SJSA1 (cell line): Measurements from ENCODE around the gene NKX6-2. TPM values are rescaled to one million over a fixed set of nuclear protein-coding genes. Genes with fewer than 3 reads are reported as not detected.
A peak's percentile ranks its signal among the peaks of the same experiment; 100 is the strongest.

Source experiments
- DNase-seq, 2 experiments: peaks; one replicate each; pipeline ENCODE4 v3.0.0-alpha.2; 2015 to 2020; ENCODE audit warnings: low spot score in 2 of 2, low read depth in 1 of 2
- H3K27ac ChIP-seq: fragments of 250-450 bp; sonication (Bioruptor Pico); 2 replicates; pipeline ENCODE4 v1.5.1; 2020; ENCODE audit warnings: mild to moderate bottlenecking, moderate library complexity
- H3K27me3 ChIP-seq: fragments of 250-450 bp; sonication (Bioruptor Pico); replicated peaks from 2 replicates; pipeline ENCODE4 v1.5.1; 2020; ENCODE audit warnings: mild to moderate bottlenecking, moderate library complexity
- H3K36me3 ChIP-seq: fragments of 250-450 bp; sonication (Bioruptor Pico); 2 replicates; pipeline ENCODE4 v1.5.1; 2020; ENCODE audit warnings: mild to moderate bottlenecking
- H3K4me1 ChIP-seq: fragments of 250-450 bp; sonication (Bioruptor Pico); replicated peaks from 2 replicates; pipeline ENCODE4 v1.6.1; 2021; ENCODE audit warnings: mild to moderate bottlenecking
- H3K4me3 ChIP-seq: fragments of 250-450 bp; sonication (Bioruptor Pico); 2 replicates; pipeline ENCODE4 v1.5.1; 2020; ENCODE audit warnings: mild to moderate bottlenecking
- H3K9me3 ChIP-seq: fragments of 250-450 bp; sonication (Bioruptor Pico); replicated peaks from 2 replicates; pipeline ENCODE4 v1.5.1; 2020; ENCODE audit warnings: mild to moderate bottlenecking
- total RNA-seq: library from RNA; depleted of rRNA; stranded (reverse); fragments of >200 nt; shearing (Covaris generic); gene quantifications from 2 replicates; pipeline ENCODE4 v1.2.3, GENCODE V29; 2014

Gene NKX6-2
- total RNA-seq, 1 experiment from 2014 or later = not detected

DNA sequence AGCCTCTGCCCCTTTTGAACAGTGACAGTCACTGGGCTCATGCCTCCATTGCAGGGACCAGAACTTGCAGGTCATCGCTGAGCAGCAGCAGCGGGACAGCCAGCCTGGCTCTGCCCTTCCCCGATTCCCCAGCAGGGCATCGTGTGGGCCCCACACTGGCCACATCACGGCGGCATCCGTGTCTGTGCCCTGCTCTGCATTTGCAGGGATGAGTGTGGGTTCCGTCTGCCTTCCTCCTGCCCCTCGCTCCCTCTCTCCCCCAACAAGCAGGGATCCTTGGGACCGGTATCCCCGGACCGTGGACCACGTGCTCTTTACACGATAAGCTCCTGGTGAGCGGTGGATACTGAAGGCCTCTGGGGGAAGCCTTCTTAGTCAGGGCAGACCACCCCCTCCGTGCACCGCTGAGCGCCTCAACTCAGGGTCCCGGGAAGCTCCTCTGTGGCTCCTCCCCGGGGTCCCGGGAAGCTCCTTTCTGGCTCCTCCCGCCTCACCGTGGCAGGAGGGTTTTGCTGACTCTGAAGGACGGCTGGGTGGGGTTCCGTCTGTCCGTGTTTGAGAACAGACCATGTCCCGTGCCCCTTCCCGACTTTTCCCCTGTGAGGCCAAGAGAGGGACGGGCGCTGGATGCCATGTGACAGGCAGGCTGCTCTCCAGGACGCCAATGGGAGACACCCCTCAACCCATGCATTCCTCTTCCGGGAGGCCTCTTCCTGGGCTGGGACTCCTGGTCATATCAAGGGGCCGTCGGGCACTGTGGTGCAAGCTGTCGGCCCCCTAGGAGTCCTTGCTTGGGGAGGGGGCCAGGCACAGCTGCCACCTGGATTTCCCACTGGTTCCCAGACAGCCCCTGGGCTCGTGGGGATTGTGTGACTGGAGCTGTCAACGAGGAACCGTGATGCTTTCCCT lies 23.5 kb upstream of the NKX6-2 start:
- Histone ChIP-seq H3K9me3 (no peaks in the 10 kb centered on the region), H3K4me1 (no peaks in the 10 kb centered on the region), H3K4me3 (no peak overlapping the region), H3K36me3 (no peaks in the 10 kb centered on the region), H3K27ac (no peak overlapping the region), H3K27me3 (no peaks in the 10 kb centered on the region; the same call in 1 of the 2 replicates)
- DNase-seq = peak in 1 of 2 experiments; percentile 43

DNA sequence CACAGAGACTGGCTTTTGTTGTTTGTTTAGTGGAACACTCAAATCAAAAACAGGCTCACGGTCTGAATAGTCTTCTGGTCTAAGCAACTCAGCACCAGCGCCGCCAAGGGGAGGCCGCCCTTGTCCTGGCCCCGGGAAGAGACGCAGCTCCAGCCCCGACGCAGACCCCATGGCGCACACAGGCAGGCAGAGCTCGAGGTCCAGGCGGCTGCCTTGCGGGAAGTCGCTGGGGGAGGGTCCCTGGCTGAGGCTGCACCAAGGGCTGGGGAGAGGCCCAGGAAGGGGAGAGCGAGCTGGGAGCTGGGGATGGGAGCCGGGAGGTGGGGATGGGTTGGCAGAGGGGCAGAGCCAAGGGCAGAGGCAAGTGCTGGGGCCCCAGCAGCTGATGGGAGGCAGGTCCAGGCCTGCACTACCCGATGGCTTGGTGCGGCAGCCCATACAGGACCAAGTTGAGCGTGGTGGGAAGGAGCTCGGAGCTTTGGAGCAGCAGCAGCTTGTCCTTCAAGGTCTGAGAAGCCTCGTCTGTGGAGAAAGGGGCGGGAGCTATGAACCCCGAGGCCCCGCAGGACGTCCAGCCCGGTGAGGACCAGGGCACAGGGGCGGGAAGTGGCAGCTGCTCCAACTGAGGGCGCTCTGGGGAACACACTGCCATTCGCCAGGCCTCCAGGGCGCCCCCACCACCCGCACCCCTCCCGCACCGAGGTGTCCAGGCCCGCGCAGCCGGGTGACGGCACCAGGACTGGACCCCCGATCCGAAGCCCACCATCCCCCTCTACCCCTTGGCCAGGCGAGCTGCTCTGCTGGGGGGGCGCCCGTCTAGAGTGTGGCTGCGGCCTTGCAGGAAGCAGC lies 22.7 kb upstream of the NKX6-2 start:
- H3K27ac ChIP-seq = no peak overlapping the region
- H3K27me3 ChIP-seq = no peaks in the 10 kb centered on the region; the same call in 1 of the 2 replicates
- no peaks in the 10 kb centered on the region for H3K4me1 ChIP-seq
- H3K9me3 ChIP-seq = no peaks in the 10 kb centered on the region
- no peak overlapping the region for H3K4me3 ChIP-seq
- peak in 1 of 2 experiments; percentile 42 for DNase-seq
- no peaks in the 10 kb centered on the region for H3K36me3 ChIP-seq

DNA sequence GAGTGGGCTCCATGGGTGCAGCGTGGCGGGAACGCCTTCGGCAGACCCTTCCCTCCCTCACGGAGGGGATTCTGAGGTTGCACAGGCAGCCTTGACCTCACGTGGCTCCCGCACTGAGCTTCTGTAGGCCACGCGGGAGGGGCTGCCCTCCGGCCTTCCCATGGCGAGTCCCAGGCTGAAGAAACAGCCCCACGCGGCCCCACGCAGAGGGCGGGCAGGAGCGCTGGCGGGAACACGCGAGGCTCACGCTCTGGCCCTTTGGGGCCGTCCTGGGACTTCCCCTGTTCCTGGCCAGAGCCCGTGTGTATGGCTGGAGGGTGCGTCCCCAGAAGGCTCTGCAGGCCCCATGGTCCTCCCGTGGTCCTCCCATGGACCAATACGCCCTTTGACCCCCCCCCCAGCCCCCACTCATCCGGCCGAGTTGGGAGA lies 21.7 kb upstream of the NKX6-2 start:
- Histone ChIP-seq H3K4me1 (no peaks in the 10 kb centered on the region), H3K27me3 (no peaks in the 10 kb centered on the region; the same call in 1 of the 2 replicates), H3K36me3 (no peaks in the 10 kb centered on the region), H3K4me3 (no peak overlapping the region), H3K9me3 (no peaks in the 10 kb centered on the region), H3K27ac (no peak overlapping the region)
- DNase-seq = no peak

DNA sequence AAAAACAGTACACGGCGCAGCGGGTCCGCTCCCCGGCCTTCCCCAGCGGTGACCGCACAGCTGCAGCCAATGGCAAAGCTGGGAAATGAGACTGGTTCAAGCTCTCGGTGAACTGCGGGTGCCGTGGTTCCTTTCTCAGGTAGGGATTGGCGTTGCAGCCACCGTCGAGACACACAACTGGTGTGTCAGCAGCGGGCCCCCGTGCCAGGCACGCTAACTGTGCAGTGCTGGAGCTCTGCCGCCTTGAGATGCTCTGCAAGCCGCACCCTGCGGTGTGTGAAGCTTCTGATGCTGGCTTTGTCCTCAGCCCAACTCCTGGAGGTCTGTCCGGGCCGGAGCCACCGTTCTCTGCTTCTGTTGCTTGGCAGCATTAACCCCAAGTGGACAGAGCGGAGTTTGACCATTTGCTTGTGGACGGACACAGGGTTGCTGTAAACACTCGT lies 20.6 kb upstream of the NKX6-2 start:
- no peak for DNase-seq
- Histone ChIP-seq H3K4me3 (no peak overlapping the region), H3K4me1 (no peaks in the 10 kb centered on the region), H3K36me3 (no peaks in the 10 kb centered on the region), H3K27me3 (no peaks in the 10 kb centered on the region; the same call in 1 of the 2 replicates), H3K27ac (no peak overlapping the region), H3K9me3 (no peaks in the 10 kb centered on the region)

DNA sequence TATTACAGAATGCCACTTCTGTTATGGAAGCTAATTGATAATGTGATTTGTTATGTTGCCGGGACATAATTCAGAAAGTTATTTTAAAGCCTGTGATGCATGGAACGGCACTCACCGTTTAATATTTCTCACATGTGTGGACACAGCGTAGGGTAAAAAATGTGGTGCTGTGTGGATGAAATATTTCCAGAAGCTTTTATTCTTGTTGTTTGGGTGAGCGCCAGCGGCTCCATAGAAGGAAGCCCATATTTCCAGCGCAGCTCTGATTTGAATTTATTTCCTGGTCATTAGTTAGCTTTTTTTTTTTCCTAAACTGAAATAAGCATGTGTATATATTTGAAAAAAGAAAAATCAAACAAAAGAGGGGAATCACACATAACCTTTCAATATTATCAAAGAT lies 20.2 kb upstream of the NKX6-2 start:
- H3K9me3 ChIP-seq = no peaks in the 10 kb centered on the region
- no peaks in the 10 kb centered on the region for H3K4me1 ChIP-seq
- no peak overlapping the region for H3K27ac ChIP-seq
- no peaks in the 10 kb centered on the region; the same call in 1 of the 2 replicates for H3K27me3 ChIP-seq
- no peaks in the 10 kb centered on the region for H3K36me3 ChIP-seq
- DNase-seq = no peak
- H3K4me3 ChIP-seq = no peak overlapping the region

DNA sequence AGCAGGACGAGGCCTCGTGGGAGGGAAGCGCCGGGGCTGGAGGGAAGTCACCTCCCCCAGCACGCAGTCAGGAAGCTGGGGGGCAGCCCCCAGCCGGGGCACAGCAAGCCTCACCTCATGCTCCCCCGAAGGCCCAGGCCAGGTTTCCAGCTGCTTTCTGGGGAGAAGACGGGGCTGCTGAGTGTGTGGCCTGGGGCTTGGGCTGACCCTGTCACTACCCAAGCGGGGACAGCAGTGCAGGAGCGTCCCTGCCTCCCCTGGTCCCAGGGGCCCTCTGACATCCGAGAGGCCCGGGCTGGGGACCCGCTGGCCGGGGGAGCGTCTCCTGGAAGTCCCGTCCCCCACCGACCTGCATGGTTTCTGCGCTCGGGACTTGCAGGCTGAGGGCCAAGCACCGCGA lies 19.7 kb upstream of the NKX6-2 start:
- no peaks in the 10 kb centered on the region for H3K36me3 ChIP-seq
- no peak for DNase-seq
- H3K9me3 ChIP-seq = no peaks in the 10 kb centered on the region
- H3K27ac ChIP-seq = no peak overlapping the region
- no peaks in the 10 kb centered on the region; the same call in 1 of the 2 replicates for H3K27me3 ChIP-seq
- no peak overlapping the region for H3K4me3 ChIP-seq
- H3K4me1 ChIP-seq = no peaks in the 10 kb centered on the region

DNA sequence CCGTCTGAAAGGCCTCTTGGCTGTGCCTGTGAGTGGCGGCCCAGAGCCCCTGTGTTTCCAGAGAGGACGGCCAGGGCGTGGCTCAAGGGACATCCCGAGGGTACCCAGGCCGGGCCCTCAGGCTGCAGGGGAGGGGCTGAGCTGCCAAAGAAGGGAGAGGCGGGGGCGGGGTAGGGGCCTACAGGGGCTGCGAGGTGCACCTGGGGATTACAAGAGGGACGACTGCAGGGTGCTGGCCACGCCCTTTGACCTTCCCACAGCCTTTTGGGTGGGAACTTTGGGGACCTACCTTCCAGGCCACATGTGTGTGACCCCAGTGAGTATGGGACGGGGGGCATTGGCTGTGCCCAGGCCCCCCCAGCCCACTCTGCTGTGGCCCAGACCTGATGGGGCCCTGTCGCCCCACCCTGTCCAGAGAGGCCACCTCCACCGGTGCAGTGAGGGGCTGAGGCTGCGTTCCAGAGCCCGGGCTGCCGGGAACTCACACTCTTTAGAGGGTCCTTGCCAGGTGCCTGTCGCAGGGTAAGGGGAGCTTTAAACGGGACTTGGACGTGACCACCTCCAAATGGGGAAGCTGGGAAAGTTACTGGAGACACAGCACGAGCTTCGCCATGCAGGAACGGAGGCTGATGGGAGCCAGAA lies 19.0 kb upstream of the NKX6-2 start:
- Histone ChIP-seq H3K4me3 (no peak overlapping the region), H3K27me3 (no peaks in the 10 kb centered on the region; the same call in 1 of the 2 replicates), H3K36me3 (no peaks in the 10 kb centered on the region), H3K9me3 (no peaks in the 10 kb centered on the region), H3K4me1 (no peaks in the 10 kb centered on the region), H3K27ac (no peak overlapping the region)
- no peak for DNase-seq

DNA sequence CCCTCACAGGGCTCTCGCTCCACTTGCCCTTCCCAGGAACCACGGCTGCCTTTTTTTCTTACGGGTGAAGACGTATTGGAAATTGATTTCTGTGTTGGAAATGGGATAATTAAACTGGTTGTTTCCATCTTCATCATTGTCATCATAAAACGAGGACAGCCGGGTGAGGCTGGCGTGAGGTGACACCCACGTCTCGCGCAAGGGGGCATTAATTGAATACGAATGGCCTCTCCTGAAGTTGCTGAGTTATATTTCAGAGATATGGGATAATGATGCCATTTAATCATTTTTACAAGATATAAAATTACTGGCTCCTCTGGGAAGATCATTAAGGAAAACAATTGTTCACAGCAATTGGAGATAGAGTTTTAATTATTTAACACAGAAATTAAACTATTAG lies 18.3 kb upstream of the NKX6-2 start:
- H3K4me1 ChIP-seq = no peaks in the 10 kb centered on the region
- H3K27ac ChIP-seq = no peak overlapping the region
- H3K36me3 ChIP-seq = no peaks in the 10 kb centered on the region
- DNase-seq = no peak
- H3K9me3 ChIP-seq = no peaks in the 10 kb centered on the region
- H3K27me3 ChIP-seq = no peaks in the 10 kb centered on the region; the same call in 1 of the 2 replicates
- no peak overlapping the region for H3K4me3 ChIP-seq

DNA sequence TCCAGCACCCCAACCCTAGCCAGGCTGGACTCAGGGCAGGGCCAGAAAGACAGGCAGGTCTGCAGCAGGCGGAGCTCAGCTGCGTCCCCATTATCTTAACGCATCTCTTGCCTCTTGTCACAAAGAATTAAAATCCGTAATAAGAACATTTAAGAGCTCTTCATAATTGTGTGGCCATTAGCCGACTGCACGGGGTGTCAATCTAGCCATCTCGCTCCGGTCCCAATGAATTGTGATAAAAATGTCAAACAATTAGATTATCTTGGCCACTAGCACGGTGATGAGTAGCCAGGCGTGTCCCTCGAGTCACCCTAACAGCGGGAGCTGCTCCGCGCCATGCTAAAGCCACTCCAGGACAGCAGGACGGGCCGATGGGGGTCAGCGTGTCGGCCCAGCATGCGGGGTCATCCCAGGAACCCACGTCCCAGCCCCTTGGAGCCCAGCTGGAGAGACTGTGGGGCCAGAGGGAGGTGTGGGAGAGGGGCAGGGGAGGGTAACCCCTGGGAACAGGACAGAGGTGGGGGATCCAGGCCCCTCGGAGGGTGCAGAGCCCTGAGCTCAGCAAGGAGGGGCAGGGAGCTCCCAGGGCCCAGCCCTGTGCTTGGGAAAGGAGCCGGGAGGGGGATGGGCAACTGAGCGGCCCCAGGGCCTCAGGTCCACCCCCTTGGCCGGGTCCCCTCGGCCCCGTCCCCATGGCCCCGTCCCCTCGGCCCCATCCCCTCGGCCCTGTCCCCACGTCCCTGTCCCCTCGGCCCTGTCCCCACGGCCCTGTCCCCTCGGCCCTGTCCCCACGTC lies 17.7 kb upstream of the NKX6-2 start:
- no peak for DNase-seq

DNA sequence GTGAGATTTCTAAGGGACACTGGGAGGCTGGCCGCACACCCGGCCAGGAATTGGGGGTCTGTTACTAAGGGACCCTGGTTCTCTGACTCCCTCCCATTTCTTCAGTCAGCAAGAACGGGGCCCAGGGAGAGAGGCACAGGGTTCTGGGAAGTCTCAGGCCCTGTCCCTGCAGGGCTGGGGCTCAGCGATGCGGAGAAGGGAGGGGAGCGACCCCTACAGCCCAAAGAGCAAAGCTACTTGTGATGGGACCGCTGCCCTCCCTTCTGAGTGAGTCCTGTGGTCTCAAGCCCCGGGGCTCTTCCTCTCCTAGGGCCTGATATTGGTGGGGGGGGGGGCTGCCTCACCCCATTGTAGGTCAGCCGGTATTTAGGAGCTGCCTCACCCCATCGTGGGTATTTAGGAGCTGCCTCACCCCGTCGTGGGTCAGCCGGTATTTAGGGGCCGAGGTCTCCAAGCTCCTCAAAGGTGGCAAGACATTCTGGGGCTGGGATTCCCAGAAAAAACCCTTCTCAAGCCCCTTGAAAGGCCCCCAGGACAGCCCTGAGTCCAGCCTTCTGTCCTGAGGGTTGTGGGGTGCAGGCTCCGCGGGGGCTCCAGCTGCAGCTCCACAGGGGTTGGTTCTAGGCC lies 16.9 kb upstream of the NKX6-2 start:
- DNase-seq = no peak
- Histone ChIP-seq H3K9me3 (no peaks in the 10 kb centered on the region), H3K4me1 (no peaks in the 10 kb centered on the region), H3K27ac (no peak overlapping the region), H3K4me3 (no peak overlapping the region), H3K36me3 (no peaks in the 10 kb centered on the region), H3K27me3 (no peaks in the 10 kb centered on the region; the same call in 1 of the 2 replicates)

More for the DNA sequence above, 17.7 kb upstream of the NKX6-2 start:
- Histone ChIP-seq H3K4me3 (no peak overlapping the region), H3K4me1 (no peaks in the 10 kb centered on the region), H3K9me3 (no peaks in the 10 kb centered on the region), H3K27ac (no peak overlapping the region), H3K36me3 (no peaks in the 10 kb centered on the region), H3K27me3 (no peaks in the 10 kb centered on the region; the same call in 1 of the 2 replicates)

DNA sequence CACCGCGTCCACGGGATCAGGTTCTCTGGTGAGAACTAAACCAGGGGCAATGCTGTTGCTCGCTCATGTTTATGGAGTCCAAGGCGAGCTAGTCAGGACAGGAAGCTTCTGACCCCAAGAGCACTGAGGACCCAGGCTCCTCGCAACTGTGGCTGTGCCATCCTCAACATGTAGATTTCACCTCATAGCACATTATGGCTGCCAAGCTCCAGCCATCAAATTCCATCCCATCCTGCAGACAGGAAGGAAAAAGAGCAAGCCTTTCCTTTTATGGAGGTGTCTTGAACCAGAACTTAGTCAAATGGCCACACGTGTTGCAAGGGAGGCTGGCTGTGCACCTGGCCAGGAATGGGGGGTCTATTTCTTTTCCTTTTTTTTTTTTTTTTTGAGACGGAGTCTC lies 16.1 kb upstream of the NKX6-2 start:
- DNase-seq = no peak
- H3K27me3 ChIP-seq = no peaks in the 10 kb centered on the region; the same call in 1 of the 2 replicates
- H3K27ac ChIP-seq = no peak overlapping the region
- no peaks in the 10 kb centered on the region for H3K4me1 ChIP-seq
- no peaks in the 10 kb centered on the region for H3K9me3 ChIP-seq
- H3K4me3 ChIP-seq = no peak overlapping the region
- no peaks in the 10 kb centered on the region for H3K36me3 ChIP-seq

DNA sequence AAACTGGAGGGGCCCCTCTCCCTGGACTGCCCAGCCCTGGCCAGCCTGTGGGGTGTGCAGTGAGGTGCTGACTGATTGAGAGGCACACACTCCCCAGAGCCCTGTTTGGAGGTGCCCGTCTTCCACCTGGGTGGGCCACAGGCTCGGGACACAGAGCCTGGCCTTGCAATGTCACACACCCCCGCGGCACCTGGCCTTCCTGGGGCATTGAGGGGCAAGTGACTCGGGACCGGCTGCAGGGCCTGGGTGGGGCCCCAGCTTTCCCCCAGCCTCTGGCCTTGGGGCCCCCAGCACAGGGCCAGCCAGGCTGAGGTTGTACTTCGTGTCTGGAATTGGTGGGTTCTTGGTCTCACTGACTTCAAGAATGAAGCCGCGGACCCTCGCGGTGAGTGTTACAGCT lies 13.9 kb upstream of the NKX6-2 start:
- no peak overlapping the region for H3K4me3 ChIP-seq
- no peak for DNase-seq
- H3K9me3 ChIP-seq = no peaks in the 10 kb centered on the region
- H3K36me3 ChIP-seq = no peaks in the 10 kb centered on the region
- H3K27me3 ChIP-seq = no peaks in the 10 kb centered on the region
- H3K4me1 ChIP-seq = no peaks in the 10 kb centered on the region
- H3K27ac ChIP-seq = no peak overlapping the region
